GM04503 (cell line): Measurements from ENCODE around the gene NR2F2.

Experiments
- DNase-seq: peaks from one replicate; pipeline ENCODE4 v3.0.0-alpha.2; 2012; ENCODE audit warnings: low read depth

The NR2F2 gene

GRCh38 chr15:96330450-96331143 is at the start of gene NR2F2:
Gene NR2F2 (plus strand): TSS chr15:96330700. CDS start chr15:96332106, 1,406 bp downstream.
- peak; percentile 77 for DNase-seq

GRCh38 chr15:96285305-96285704 is 45.2 kb upstream of the NR2F2 start:
- no peak for DNase-seq

GRCh38 chr15:96285729-96286254 is 44.7 kb upstream of the NR2F2 start:
- DNase-seq = no peak

- no peak for DNase-seq
Observed at GRCh38 chr15:96290679-96291078, 39.8 kb upstream of the NR2F2 start.

GRCh38 chr15:96292635-96293034 is 37.9 kb upstream of the NR2F2 start:
- no peak for DNase-seq

GRCh38 chr15:96293441-96293840 is 37.1 kb upstream of the NR2F2 start:
- no peak for DNase-seq

GRCh38 chr15:96294766-96295165 is 35.7 kb upstream of the NR2F2 start:
- DNase-seq = no peak

GRCh38 chr15:96296264-96296663 is 34.2 kb upstream of the NR2F2 start:
- DNase-seq = no peak

- no peak for DNase-seq
Observed at GRCh38 chr15:96297783-96298182, 32.7 kb upstream of the NR2F2 start.

GRCh38 chr15:96298217-96298616 is 32.3 kb upstream of the NR2F2 start:
- no peak for DNase-seq

GRCh38 chr15:96300836-96301235 is 29.7 kb upstream of the NR2F2 start:
- DNase-seq = no peak

GRCh38 chr15:96303503-96304056 is 26.9 kb upstream of the NR2F2 start:
- no peak for DNase-seq

GRCh38 chr15:96304839-96305238 is 25.7 kb upstream of the NR2F2 start:
- DNase-seq = no peak

- DNase-seq = no peak
Observed at GRCh38 chr15:96306321-96306720, 24.2 kb upstream of the NR2F2 start.

GRCh38 chr15:96307856-96308394 is 22.6 kb upstream of the NR2F2 start:
- no peak for DNase-seq

- DNase-seq = no peak
Observed at GRCh38 chr15:96309143-96309660, 21.3 kb upstream of the NR2F2 start.

- DNase-seq = no peak
Observed at GRCh38 chr15:96311256-96311955, 19.1 kb upstream of the NR2F2 start.

- no peak for DNase-seq
Observed at GRCh38 chr15:96311956-96312294, 18.6 kb upstream of the NR2F2 start.

- DNase-seq = no peak
Observed at GRCh38 chr15:96312641-96313335, 17.7 kb upstream of the NR2F2 start.

GRCh38 chr15:96314518-96314917 is 16.0 kb upstream of the NR2F2 start:
- no peak for DNase-seq

- DNase-seq = no peak
Observed at GRCh38 chr15:96314963-96315362, 15.5 kb upstream of the NR2F2 start.

GRCh38 chr15:96316953-96317629 is 13.4 kb upstream of the NR2F2 start:
- no peak for DNase-seq
